Gastroesophageal sphincter (tissue), 3 donors: ENCODE measurements around the gene SMAD6.

Experiments
- EP300 ChIP-seq: sonication (generic); formaldehyde crosslinking; IDR thresholded peaks from one replicate; pipeline ENCODE4 v1.6.1; 2017; ENCODE audit warnings: antibody characterized with exemption, mild to moderate bottlenecking
- POLR2A ChIP-seq, 2 donors: fragments of 450-650 bp; IDR thresholded peaks; one replicate each; pipeline ENCODE4 v1.6.1; 2017; ENCODE audit warnings: antibody characterized with exemption in 2 of 2, mild to moderate bottlenecking in 2 of 2, moderate library complexity in 1 of 2
- POLR2AphosphoS5 ChIP-seq: sonication (generic); formaldehyde crosslinking; IDR thresholded peaks from one replicate; pipeline ENCODE4 v1.6.1; 2017; ENCODE audit warnings: antibody characterized with exemption
- TF ChIP-seq, protein P1 (sequence below), 4 experiments: fragments of 200-600 bp in 2 of 4; fragments of 450-650 bp in 2 of 4; sonication (generic) in 1 of 4; IDR thresholded peaks; one replicate each; pipeline ENCODE4 v1.5.1; 2017 to 2019; ENCODE audit warnings: antibody characterized with exemption in 4 of 4, mild to moderate bottlenecking in 2 of 4, moderate library complexity in 2 of 4

DNA sequence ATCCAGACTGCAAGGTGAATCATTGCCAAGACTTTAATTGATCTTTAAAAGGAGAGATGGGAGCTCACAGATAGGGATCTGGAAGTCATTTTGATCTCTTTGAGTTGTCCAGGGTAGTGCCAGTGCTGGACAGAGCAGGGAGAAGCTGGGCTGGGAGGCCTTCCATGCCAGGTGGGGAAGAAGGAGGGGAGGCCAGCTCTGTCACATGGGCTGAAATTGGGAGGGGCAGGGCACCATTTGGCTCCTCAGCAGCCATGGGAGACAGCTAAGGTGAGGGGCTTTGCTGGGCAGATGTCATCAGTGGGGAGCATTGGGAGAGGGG lies 23.4 kb downstream of the SMAD6 start:
- TF ChIP-seq, protein P1, sequence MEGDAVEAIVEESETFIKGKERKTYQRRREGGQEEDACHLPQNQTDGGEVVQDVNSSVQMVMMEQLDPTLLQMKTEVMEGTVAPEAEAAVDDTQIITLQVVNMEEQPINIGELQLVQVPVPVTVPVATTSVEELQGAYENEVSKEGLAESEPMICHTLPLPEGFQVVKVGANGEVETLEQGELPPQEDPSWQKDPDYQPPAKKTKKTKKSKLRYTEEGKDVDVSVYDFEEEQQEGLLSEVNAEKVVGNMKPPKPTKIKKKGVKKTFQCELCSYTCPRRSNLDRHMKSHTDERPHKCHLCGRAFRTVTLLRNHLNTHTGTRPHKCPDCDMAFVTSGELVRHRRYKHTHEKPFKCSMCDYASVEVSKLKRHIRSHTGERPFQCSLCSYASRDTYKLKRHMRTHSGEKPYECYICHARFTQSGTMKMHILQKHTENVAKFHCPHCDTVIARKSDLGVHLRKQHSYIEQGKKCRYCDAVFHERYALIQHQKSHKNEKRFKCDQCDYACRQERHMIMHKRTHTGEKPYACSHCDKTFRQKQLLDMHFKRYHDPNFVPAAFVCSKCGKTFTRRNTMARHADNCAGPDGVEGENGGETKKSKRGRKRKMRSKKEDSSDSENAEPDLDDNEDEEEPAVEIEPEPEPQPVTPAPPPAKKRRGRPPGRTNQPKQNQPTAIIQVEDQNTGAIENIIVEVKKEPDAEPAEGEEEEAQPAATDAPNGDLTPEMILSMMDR (IDR thresholded peaks at IDR 0.05) = no peak
- TF ChIP-seq POLR2A (IDR thresholded peaks at IDR 0.05) (no peak), POLR2AphosphoS5 (no peak), EP300 (no peak)
